HG02840 (cell line): ENCODE measurements around the gene EPB41L2.
"Not testable (repeated sequence)": the region's sequence is repeated elsewhere in the genome, so short reads cannot be mapped to it uniquely, and the experiment has no call there.

Source experiments
- ATAC-seq: cut with Tn5 transposase; IDR thresholded peaks from one replicate; pipeline ENCODE4 v1.9.1; 2021; ENCODE audit warnings: mild to moderate bottlenecking, moderate library complexity, moderate number of reproducible peaks; ENCODE audit not compliant: unreplicated experiment, low FRiP score

The EPB41L2 gene

DNA sequence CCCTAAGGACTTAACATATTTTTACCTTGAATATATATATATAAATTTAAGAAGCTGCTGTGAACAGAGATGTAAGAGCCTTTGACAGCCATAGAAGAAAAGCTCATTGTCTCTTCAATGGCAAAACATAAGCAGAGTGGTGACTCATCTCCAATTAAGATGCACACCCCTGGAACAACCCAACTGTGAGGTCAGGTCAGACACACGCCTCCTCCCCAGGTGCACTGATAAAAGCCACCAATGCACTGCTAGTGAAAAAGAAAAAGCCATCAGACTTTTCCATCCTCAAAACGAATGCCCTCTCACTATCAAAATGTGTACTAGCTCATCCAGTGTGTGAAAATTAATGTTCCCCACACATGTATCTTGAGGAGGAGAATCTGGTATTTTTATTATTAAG, 135.7 kb downstream of the EPB41L2 start:
- ATAC-seq, result no peak

DNA sequence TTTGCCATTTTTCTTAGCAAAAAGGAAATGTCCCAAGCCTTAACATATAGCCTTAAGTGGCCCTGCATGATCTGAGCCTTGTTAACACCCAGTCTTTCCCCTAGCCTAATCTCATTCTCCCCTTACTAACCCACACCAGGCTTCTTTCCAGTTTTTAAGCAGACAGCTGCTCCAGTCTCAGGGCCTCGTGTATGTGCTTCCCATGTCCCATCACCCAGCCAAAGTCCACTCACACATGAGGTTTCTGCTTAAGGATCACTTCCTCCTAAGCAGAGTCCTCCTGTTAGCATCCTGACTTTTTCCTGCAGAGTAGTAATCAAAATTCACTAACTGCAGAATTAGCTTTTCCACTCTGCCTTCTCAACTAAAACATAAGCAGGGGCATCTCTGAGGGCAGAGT, 139.7 kb downstream of the EPB41L2 start:
- no peak for ATAC-seq

DNA sequence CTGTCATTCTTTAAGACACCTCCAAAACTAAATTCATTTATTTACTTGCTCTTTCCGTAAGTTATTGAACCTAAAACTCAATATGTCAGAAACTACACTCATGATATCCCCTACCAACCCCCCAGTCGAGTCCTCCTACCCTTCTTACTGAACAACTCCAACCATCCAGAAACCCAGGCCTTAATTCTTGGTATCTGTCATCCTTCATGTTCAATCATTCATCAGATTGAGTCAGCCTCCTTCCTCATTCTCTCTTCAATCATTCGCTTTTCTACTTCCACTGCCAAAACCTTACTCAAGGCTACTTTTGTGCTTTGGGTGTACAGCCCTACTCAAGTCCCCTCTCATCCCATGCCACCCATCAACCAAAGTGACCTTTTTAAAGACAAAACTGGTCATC, 140.1 kb downstream of the EPB41L2 start:
- no peak for ATAC-seq

DNA sequence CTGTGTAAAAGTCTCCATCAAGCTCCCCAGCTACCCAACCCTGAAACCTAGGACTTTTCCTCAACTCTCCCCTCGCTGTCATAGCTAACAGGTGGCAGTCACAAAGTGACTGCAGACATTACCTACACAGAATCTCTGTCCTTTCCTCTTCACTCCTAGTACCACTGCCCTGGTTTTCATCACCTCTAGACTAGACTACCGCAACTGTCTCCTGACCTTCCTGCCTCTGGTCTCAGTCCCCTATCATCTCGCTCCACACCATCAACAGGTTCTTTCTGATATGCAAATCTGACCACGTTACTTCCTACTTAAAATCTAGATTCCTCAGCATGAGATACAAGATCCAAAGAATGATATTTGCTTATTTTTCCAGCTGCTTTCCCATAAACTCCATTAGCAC, 142.1 kb downstream of the EPB41L2 start:
- ATAC-seq, result no peak

DNA sequence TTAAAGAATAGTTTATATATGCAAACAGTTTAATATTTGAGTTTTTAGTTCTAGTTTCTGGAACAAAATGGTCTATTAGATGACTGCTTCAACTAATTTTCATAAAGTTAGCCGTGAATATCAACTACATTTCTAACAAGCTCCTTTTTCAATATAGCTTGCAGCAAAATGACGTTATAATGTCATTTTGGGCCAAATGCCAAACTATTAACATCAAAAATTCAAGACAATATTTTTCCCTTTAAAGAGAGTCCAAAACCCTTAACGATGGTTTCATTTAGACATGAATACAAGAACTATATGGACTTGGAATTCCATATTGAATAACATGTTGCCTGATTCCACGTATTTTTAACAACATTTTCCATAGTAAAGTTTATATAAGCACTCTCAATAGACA, 144.9 kb downstream of the EPB41L2 start:
- no peak for ATAC-seq

DNA sequence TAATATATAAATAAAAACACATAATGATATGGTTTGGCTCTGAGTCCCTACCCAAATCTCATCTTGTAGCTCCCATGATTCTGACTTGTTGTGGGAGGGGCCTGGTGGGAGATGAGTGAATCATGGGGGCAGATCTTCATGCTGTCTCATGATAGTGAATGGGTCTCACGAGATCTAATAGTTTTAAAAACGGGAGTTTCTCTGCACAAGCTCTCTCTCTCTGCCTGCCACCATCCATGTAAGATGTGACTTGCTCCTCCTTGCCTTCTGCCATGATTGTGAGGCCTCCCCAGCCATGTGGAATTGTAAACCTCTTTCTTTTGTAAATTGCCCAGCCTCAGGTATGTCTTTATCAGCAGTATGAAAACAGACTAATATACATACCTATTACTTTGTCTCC, 147.4 kb downstream of the EPB41L2 start:
- ATAC-seq, result not testable (repeated sequence)

DNA sequence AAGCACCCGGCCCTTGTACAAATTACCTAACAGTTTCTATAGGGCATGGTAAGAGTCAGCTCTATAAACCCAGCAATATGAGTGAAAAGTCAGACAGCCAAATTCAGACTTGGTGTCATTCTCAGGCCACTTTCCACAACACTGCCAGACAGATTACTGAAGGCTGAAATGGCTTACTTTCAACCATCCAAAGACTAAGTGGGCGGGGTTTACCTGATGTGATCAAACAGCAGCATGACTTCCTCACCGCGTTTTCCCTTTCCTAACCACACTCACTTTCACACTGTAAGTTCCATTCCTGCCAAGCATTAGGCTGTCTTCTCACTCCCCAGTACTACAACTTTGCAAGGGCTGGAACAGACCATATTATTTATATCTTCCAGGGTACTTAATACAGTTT, 149.9 kb downstream of the EPB41L2 start:
- no peak for ATAC-seq

DNA sequence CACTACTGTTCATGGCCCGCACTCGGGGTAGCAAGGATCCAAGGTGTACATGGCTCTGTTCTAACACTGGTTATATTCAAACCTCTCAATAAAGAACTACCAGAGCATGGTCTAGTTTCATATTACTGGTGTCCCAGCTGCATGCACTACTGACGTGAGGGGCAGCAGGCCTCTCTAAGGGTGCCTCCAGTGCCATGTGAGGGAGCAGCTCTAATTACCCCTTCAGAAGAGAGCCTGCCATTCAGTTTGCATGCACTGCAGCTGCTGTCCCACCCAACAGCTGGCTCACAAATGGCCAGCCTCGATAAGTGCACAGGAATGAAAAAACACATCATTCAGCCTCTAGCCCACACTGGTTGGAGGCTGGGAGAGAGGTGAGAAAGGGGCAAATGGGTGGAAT, 150.6 kb downstream of the EPB41L2 start:
- ATAC-seq, result no peak

DNA sequence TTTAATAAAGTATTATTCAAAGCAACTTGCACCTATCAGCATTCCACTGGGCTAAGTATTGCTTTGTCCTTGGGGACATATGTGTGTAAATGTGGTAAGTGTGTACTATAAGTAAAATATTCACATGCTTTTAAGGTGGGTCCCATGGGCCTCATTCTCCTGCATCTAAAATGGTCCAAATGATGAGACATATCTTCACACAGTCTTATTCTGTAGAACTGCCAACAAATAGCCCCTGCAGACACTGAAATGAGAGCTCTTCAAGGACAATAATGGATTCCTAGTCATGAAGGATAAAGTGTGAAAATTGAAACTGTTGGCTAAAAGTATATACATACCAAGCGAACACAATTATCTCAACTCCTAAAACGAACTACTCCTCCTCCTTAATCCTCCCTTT, 154.1 kb downstream of the EPB41L2 start:
- no peak for ATAC-seq

DNA sequence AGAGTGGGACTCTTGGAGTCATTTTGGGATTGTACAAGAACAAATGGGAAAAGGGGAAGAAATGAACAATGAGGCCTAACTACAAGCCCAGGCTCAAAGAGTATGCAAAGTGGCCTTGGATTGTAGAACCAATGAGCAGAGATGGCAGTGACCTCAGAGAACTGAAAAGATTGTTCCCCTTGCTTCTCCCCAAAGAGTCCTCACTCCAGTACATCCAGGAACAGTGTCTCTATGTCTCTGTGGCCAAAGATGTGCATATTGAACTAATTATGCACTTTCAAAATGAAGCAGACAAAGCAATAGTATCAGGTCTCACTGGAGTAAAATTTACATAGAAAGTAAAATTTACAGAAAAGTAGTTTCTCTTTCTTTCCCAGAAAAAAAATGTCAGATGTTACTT, 154.9 kb downstream of the EPB41L2 start:
- ATAC-seq, result peak; percentile 73

DNA sequence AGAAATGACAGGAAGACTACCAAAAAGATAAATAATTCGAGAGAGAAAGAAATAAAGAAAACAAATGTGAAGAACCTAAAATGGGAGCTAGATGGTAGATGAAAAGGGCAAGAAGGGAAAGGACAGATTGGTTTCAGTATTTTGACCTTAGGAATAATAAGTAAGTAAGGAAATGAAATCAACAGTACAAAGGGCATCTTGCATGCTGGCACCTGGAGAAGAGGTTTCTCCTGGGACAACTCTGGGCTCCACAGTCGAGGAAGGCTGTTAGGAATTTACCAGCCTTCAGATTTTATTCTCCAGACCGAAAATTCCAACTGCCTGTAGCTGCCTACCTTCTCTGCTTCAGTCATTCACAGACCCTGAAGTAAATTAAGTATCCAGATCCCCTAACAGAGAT, 155.4 kb downstream of the EPB41L2 start:
- ATAC-seq, result no peak

DNA sequence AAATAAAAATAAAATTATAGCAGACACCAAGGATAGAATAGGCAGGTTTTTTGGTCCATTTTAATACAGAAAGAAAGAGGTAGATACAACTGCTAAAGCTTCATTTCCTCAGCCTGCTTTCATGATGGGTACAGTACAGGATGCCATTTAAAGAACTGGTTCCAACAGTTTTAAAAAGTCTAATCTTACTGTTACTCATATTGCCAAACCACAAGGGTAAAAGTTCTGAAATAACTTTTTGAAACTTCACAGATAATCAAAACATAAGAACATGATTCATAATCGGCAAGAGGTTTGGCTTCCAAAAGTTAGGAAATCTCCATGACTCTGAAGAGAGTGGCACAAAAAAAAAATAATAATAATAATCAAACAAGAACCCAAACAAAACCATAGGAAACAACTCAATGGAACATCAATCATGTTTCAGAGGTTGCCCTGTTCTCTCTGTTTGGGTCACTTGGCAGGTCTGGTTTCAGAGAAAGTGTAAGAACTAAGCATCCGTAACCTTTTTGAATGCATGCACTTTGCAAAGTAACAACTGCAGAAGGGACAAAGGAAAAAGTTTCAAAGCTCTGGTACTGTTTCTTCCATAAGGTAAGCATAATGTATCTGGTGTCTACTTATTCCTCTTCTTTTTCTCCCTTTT, 156.2 kb downstream of the EPB41L2 start:
- no peak for ATAC-seq

DNA sequence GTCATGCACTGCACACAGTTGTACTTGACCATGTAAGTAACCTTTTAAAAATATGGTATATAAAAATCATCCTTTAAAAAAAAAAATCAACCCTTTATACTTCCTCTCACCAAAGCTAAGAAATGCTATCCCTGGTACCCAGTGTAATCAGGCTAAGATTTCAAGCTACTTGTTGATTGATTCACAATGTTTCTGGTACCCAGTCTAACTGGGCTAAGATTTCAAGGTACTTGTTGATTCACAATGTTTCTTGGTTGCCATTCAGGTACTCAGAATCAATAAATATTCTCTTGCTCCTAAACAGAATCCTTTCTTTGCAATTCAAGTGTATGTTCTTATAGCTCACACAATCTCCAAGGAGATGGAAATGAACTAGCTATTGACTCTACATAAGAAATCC, 159.4 kb downstream of the EPB41L2 start:
- ATAC-seq, result no peak

DNA sequence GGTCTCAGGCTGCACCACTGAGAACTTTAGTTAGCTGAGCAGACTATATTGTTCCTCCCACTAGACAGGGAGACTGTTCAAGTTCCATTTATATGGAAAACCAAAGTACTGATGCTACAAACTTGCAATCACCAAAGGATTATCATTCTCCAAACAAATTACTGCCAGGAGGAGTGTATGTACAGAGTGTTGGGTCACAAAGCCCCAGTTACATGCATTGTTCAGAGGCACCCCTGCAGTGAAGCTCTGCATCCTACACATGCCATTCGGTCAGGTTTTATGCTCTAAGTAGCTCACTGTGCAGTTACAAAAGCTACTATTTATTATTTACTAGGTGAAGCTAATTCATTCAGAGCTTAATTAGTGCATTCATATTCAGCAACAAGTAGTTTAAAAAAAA, 160.0 kb downstream of the EPB41L2 start:
- no peak for ATAC-seq

DNA sequence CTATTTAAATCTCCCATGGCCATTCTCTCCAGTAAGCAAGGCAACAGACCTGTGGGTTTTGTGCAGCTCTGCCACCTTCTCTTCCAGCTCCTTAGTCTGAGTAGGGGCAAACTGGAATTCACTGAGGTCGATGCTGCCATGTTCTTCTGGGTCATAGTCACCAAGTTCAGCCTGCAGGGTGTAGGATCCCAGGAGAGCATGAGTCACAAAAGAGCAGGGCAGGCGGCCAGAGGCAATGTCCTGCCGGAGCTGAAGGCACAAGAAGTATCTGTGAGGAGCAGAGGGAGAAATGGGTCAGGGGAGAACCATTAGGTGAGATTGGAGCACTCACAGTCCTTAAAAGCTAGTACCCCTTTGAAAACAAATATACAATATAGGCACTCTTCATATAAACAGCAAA, 162.1 kb downstream of the EPB41L2 start:
- no peak for ATAC-seq

DNA sequence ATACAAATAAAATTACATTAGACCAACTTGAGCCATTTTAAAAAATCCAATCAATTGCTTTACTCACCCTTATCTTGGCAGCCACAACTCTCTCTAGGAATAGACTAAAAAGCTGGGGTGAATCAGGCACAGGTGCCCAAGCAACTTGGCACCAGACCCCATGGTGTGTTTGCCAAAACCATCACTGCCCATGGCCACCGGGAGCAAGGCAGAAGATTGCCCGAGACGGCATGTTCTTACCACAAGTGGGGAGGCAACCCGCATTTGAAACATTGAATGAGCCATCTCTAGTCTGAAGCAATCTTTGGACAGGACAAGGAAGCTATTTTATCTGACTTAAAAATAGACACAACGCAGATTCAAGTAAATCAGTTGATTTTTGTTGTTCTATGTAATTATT, 166.8 kb downstream of the EPB41L2 start:
- ATAC-seq, result no peak

DNA sequence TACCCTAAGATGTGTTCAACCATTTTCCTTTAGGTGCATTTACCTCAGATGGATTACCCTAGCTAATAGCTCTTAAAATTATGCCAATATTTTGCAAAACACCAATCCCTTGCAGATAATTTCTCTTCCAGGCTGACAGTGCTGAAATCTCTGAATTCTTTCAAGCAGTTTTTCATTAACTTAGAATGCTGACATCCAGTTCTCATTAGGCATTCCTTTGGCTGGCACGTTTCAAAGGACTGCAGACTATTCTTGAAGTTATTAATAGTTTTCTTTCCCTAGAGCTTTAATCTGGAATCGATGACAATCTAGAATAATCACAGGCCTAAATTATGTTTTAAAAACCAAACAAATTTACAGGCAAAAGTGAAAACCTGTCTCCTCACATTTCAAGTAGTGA, 167.5 kb downstream of the EPB41L2 start:
- ATAC-seq, result no peak

DNA sequence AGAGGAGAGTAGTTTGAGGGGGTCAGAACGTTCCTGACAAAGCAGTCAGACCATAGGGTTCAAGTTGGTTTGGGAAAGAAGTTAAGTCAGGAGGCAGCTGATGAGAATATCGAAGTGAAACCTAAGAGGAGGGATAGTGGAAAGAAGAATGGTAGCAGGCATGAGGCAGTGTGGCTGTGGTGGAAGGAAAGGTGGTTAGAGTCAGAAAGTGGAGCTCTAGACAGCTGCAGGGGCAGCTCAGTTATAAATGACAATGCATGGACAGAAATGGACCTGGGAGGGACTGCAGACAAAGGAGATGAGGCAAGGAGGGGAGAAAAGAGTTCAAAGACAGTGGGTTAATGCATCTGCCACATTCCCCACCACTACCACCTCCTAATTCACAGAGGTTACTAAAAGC, 169.3 kb downstream of the EPB41L2 start:
- ATAC-seq, result no peak

DNA sequence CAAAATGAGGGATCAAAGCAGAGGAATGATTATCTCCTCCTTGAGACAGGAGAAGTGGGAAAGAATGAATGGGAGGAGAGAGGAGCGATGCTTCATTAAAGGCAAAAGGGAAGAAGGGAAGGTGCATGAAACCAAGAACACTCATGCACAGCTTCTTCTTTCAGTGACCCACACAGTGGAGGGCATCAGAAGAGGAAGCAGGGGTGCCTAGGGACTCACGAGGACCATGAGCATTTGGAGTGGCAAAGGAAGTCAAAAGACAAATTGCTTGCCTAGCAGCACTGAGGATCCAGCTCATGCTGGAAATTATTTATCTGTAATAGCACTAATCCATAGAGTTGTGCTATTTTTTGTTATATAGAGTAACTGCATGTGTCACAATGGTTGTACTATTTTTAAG, 169.8 kb downstream of the EPB41L2 start:
- no peak for ATAC-seq

DNA sequence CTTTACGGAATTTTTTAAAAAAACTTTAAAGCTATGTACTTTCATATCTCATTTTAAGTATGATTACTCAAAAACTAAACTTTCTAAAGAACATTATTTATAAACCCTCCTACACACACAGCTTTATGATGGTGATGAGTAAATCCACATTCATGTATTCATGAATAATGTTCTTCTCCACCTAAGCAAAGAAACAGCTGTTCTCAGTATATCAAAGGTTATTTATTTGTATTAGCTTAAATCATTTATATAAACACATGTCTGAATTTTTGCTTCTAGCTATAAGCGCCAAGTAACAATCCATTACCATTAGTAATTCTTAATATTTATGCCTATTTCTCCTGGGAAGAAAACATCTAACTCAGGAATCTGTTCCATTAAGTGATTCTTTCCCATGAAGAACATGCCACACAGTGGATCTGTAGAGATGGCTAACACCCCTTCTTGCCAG, 172.5 kb downstream of the EPB41L2 start:
- ATAC-seq, result no peak

DNA sequence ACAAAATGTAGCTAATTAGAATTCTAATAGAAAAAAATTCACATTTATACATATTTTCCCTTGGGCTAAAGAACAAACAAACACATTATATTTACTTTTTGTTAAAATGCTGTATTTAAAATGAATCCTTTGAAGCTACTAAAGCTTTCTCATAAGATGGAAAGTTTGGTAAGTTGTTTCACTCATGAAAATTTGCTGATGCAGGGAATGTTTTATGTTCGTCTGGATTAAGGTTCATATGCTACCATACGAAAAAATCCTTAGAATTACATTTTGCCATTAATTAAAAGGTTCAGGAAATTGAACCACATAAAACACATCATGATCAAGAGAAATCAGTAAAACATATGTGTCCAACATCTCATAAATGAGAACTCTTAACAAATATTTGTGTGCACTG, 173.6 kb downstream of the EPB41L2 start:
- ATAC-seq, result no peak

DNA sequence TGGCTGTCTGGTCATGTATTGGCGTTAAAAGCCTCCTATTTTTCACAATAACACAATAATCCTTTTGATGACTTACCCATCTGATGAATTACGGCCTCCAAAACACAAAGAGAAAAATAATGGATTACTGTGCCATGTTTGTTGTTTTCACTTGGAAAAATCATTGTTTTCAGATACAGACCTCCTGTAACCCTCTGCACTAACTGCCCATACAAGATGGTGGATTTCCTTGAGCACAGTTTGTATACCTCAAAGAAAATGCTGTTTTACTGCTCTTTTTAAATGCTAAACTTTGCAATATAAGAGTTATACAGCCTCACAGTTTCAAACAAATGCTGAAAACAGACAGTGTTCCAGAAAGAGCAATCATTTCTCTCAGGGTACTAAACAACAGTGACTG, 174.8 kb downstream of the EPB41L2 start:
- no peak for ATAC-seq

DNA sequence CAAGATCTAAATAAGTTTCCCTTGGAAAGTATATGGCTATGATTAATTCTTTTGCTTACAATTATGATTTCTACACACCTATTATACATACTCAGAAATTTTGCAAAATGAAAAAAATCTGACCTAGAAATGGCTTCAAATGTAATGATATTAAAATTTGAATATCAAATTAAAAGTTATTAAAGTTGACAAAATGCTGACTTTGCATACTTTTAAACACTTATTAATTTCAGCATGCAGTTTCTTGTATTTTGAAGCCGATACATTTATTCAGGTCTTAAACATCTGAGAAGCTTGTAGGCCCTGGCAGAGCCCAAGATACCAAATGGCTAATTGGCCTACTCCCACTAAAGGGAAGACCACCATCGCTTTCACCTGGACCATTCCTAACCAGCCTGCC, 176.1 kb downstream of the EPB41L2 start:
- ATAC-seq, result no peak
